T-cell (primary cell): Measurements from ENCODE around the gene APBB3. TPM values are rescaled to one million over a fixed set of nuclear protein-coding genes. Genes with fewer than 3 reads are reported as not detected.

Experiments
- ATAC-seq, 4 experiments: fragments of 200-7000 bp in 3 of 4; fragments of 150-1000 bp in 1 of 4; cut with Tn5 transposase; replicated peaks in 1 of 4; 1 replicate in 3 of 4; 2 replicates in 1 of 4; pipeline ENCODE4 v1.10.0; 2021; ENCODE audit warnings: moderate library complexity in 3 of 4, mild to moderate bottlenecking in 2 of 4, moderate number of reproducible peaks in 1 of 4
- CTCF ChIA-PET, 2 donors: fragments of 300-600 bp; sonication (Branson Sonifier 250); formaldehyde crosslinking; loops; one replicate each; lab custom pipeline; 2022; ENCODE audit warnings: antibody characterized with exemption in 2 of 2; lab: Charles Lee
- POLR2A ChIA-PET, 2 donors: fragments of 300-600 bp; sonication (Branson Sonifier 250); formaldehyde crosslinking; loops; one replicate each; lab custom pipeline; 2022; ENCODE audit warnings: antibody characterized with exemption in 2 of 2; lab: Charles Lee
- DNase-seq, 35 experiments: peaks; one replicate each; pipeline versions ENCODE4 v3.0.0 to v3.0.0-alpha.2; 2013 to 2023
- H3K27ac ChIP-seq: one replicate; pipeline ENCODE4 v1.5.1; 2013; ENCODE audit warnings: low read length
- H3K27me3 ChIP-seq, 2 experiments: replicated peaks in 1 of 2; 1 replicate in 1 of 2; 2 replicates in 1 of 2; pipeline versions ENCODE4 v1.6.1 to v1.7.0; 2013; ENCODE audit warnings: low read length in 1 of 2, mixed read lengths in 1 of 2; ENCODE audit not compliant: control insufficient read depth in 2 of 2, insufficient read depth in 2 of 2; ENCODE audit errors: extremely low read depth in 1 of 2
- H3K36me3 ChIP-seq, 2 donors: 1 replicate in 1 of 2; 2 replicates in 1 of 2; pipeline versions ENCODE4 v1.6.1 to v1.7.0; 2013; ENCODE audit warnings: low read length in 1 of 2; ENCODE audit not compliant: control insufficient read depth in 2 of 2, insufficient read depth in 1 of 2; ENCODE audit errors: extremely low read depth in 1 of 2
- H3K4me1 ChIP-seq, 2 experiments: 1 replicate in 1 of 2; 2 replicates in 1 of 2; pipeline versions ENCODE4 v1.6.1 to v1.7.0; 2013; ENCODE audit warnings: low read length in 2 of 2, mixed read lengths in 1 of 2; ENCODE audit not compliant: insufficient read depth in 2 of 2, control insufficient read depth in 1 of 2; ENCODE audit errors: extremely low read depth in 1 of 2
- H3K4me3 ChIP-seq, 2 donors: 1 replicate in 1 of 2; 2 replicates in 1 of 2; pipeline versions ENCODE4 v1.5.1 to v1.7.0; 2013; ENCODE audit warnings: mild to moderate bottlenecking in 2 of 2, low read length in 1 of 2, moderate library complexity in 1 of 2; ENCODE audit not compliant: control insufficient read depth in 1 of 2; ENCODE audit errors: extremely low read depth in 1 of 2
- H3K9me3 ChIP-seq: 2 replicates; pipeline ENCODE4 v1.7.0; 2013
- H3K27ac Mint-ChIP-seq, 2 donors: one replicate each; pipeline ENCODE4 v1.8.0; 2020 to 2021; ENCODE audit warnings: mild to moderate bottlenecking in 2 of 2, mixed read lengths in 2 of 2
- H3K27me3 Mint-ChIP-seq, 2 donors: one replicate each; pipeline ENCODE4 v1.8.0; 2021 to 2022; ENCODE audit warnings: mixed read lengths in 2 of 2
- H3K36me3 Mint-ChIP-seq: one replicate; pipeline ENCODE4 v1.8.0; 2021; ENCODE audit warnings: mixed read lengths
- H3K4me1 Mint-ChIP-seq, 3 donors: one replicate each; pipeline ENCODE4 v1.8.0; 2020 to 2022; ENCODE audit warnings: mixed read lengths in 3 of 3, mild to moderate bottlenecking in 1 of 3
- H3K4me3 Mint-ChIP-seq, 3 donors: one replicate each; pipeline ENCODE4 v1.8.0; 2020 to 2022; ENCODE audit warnings: mild to moderate bottlenecking in 3 of 3, mixed read lengths in 3 of 3, moderate library complexity in 3 of 3
- H3K9me3 Mint-ChIP-seq, 3 donors: one replicate each; pipeline ENCODE4 v1.8.0; 2020 to 2022; ENCODE audit warnings: mixed read lengths in 3 of 3
- WGBS: methylation state at CpG from one replicate; pipeline ENCODE4 v1.1.5; 2013; ENCODE audit warnings: missing lambda C conversion rate; ENCODE audit not compliant: insufficient coverage; 5-methylcytosine and 5-hydroxymethylcytosine counted together
- total RNA-seq, 35 experiments: library from RNA in 6 of 35; stranded (reverse) in 6 of 35; fragments of 120-200 nt in 1 of 35; gene quantifications; one replicate each; pipeline versions ENCODE4 v1.2.1 to v1.2.4 and lab custom pipeline; 2013 to 2026

Gene APBB3
- total RNA-seq, 5 donors from 2014 or later (not counting 1 experiment from before 2014, with no cell fraction given), result 53.9 to 70.5 (median 64.1) TPM

DNA sequence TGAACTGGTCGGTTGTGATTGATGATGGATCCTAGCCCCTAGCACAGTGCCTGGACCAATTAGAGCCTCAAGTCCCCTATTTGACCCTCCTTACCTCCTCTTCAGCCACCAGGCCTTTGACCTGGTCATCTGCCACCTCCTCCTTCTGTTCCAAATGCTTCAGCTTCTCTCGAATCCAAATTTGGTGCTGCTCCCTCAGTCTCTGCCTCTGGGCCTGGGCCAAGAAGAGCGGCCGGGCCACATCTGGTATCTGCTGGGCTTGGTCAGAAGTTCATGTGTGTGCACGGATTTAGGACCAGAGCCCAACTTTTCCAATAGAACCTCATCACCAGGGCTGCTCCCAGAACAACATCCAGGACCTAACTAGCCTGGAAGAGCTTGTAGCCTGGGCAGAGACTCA lies 6.7 kb upstream of the APBB3 start:
- Histone ChIP-seq H3K27me3 (no peaks in the 10 kb centered on the region), H3K27ac (no peak overlapping the region), H3K4me3 (no peak overlapping the region), H3K36me3 (peaks cover 9 to 34% of the 10 kb centered on the region in 2 donors), H3K9me3 (no peaks in the 10 kb centered on the region), H3K4me1 (peaks cover 0 to 32% of the 10 kb centered on the region in 2 experiments)
- Mint-ChIP-seq H3K36me3 (peaks cover 28% of the 10 kb centered on the region), H3K4me1 (peaks cover 36 to 47% (median 39%) of the 10 kb centered on the region in 3 donors), H3K4me3 (peak overlapping the region in 2 of 3 donors; percentile 13 to 31), H3K27me3 (no peaks in the 10 kb centered on the region), H3K9me3 (no peaks in the 10 kb centered on the region), H3K27ac (no peak overlapping the region)
- CTCF ChIA-PET, result interaction anchor here in 1 of 2 donors (0.8 kb wide), 1 partner anchor 151 kb away, joined by 3 read pairs; no protein-coding TSS in a partner anchor
- DNase-seq, result no peak
- POLR2A ChIA-PET, result interaction anchor here (0.6 kb wide), 2 partner anchors 13 to 14 kb away, joined by 3 read pairs; partner anchors contain the start of gene SRA1 (in 1 of the 2)
- ATAC-seq, result no peak
- WGBS, result 89% methylated on average over 1 of the region's 5 CpGs

DNA sequence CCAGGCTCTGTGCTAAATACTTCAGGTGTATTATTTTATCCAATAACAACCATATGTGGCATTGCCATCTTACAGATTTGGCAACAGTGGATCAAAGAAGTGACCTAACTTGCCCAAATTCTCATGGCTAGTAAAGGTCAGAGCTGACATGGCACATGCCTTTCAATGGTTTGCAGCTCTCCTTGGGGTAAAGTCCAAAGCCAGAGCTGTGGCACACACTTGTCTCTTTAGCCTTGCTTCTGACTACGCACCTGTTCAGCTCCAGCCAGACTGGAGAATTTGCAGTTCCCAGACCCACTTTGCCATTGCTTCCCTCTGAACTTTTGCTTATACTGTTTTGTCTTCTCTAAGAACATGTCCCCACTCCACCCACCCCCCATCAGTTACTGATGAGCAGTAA lies 6.1 kb upstream of the APBB3 start:
- no peaks in the 10 kb centered on the region for H3K9me3 Mint-ChIP-seq
- Histone ChIP-seq H3K4me3 (no peak overlapping the region), H3K4me1 (peaks cover under 1 to 37% of the 10 kb centered on the region in 2 experiments), H3K9me3 (no peaks in the 10 kb centered on the region), H3K36me3 (peaks cover 11 to 35% of the 10 kb centered on the region in 2 donors), H3K27ac (peak overlapping the region; percentile 87), H3K27me3 (no peaks in the 10 kb centered on the region)
- peaks cover 28% of the 10 kb centered on the region for H3K36me3 Mint-ChIP-seq
- H3K27me3 Mint-ChIP-seq, result no peaks in the 10 kb centered on the region
- H3K4me1 Mint-ChIP-seq, result peaks cover 42 to 51% (median 45%) of the 10 kb centered on the region in 3 donors
- ChIA-PET CTCF (interaction anchor here in 1 of 2 donors (0.6 kb wide), 1 partner anchor 33 kb away, joined by 6 read pairs; no protein-coding TSS in a partner anchor), POLR2A (interaction anchor here (0.6 kb wide), 2 partner anchors 13 kb away, joined by 3 read pairs; partner anchors contain the start of gene SRA1 (in 1 of the 2))
- H3K4me3 Mint-ChIP-seq, result peak overlapping the region in 1 of 3 donors; percentile 75
- DNase-seq (no peak), ATAC-seq (no peak)
- peak overlapping the region; percentile 98 to 99 for H3K27ac Mint-ChIP-seq
- WGBS, result 100% methylated on average over 1 of the region's 1 CpG

DNA sequence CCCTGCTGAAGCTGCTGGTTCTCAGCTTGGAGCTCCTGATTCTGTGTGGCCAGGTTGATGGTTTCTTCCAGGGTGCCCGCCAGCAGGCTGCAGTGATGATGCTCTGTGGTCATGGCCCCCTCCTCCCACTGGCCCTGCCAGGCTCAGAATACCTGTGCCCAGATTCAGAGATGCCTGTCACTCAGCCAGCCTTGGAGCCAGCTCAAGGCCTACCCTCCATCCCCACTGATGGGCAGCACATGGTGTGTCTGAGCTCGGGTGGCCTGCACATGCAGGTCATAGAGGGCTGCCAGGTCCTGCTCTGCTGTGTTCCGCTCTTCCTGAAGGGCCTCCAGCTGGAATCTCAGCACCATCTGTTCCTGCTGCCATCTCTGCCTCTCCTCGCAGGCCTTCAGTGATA lies 5.7 kb upstream of the APBB3 start:
- CTCF ChIA-PET, result interaction anchor here (0.6 to 1.4 kb wide), 4 partner anchors 22 to 65 kb away, joined by 3 to 9 read pairs (median 5); partner anchors contain the start of gene EIF4EBP3 (in 1 of the 2)

DNA sequence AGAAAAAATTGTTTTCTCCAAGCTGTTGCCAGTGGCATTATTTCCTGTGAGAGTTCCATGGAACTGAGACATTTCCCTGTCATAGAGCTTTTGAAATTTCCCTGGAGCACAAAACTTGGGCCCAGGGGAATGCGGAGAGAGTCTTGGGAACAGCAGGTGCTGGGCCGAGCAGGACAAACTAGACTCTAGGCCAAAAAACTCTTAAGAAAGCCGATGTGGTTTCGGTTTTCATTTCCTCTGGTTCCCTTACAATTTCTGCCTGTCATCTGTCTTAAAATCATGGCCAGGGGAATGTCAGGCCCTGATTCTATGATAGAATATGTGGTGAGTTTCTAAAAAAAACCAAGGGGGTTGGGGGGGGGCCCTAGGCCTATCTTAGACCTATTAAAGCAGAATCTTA lies 4.8 kb upstream of the APBB3 start:
- Mint-ChIP-seq H3K36me3 (peaks cover 25% of the 10 kb centered on the region), H3K4me1 (peaks cover 51 to 62% (median 54%) of the 10 kb centered on the region in 3 donors), H3K9me3 (no peaks in the 10 kb centered on the region), H3K27me3 (no peaks in the 10 kb centered on the region), H3K27ac (peak overlapping the region; percentile 98 to 99), H3K4me3 (peak overlapping the region; percentile 67 to 75 (median 70))
- H3K9me3 ChIP-seq, result no peaks in the 10 kb centered on the region
- H3K4me3 ChIP-seq, result no peak overlapping the region
- peaks cover 5 to 44% of the 10 kb centered on the region in 2 experiments for H3K4me1 ChIP-seq
- no peaks in the 10 kb centered on the region for H3K27me3 ChIP-seq
- H3K36me3 ChIP-seq, result peaks cover 11 to 35% of the 10 kb centered on the region in 2 donors
- peak overlapping the region; percentile 87 for H3K27ac ChIP-seq
- ChIA-PET POLR2A (interaction anchor here (0.6 kb wide), 2 partner anchors 69 to 363 kb away, joined by 4 to 6 read pairs; no protein-coding TSS in a partner anchor), CTCF (interaction anchor here (0.8 to 1.4 kb wide), 4 partner anchors 21 to 66 kb away, joined by 3 to 9 read pairs (median 4); partner anchors contain the start of gene EIF4EBP3 (in 1 of the 2))
- WGBS, result 28% methylated on average over 2 of the region's 4 CpGs
- no peak for ATAC-seq
- DNase-seq, result peak in 1 of 35 experiments; percentile 60

More for the DNA sequence above, 5.7 kb upstream of the APBB3 start:
- H3K27me3 Mint-ChIP-seq, result no peaks in the 10 kb centered on the region
- Histone ChIP-seq H3K36me3 (peaks cover 11 to 35% of the 10 kb centered on the region in 2 donors), H3K27me3 (no peaks in the 10 kb centered on the region), H3K27ac (peak overlapping the region; percentile 87), H3K4me3 (no peak overlapping the region), H3K9me3 (no peaks in the 10 kb centered on the region), H3K4me1 (peaks cover 5 to 41% of the 10 kb centered on the region in 2 experiments)
- peaks cover 46 to 55% (median 49%) of the 10 kb centered on the region in 3 donors for H3K4me1 Mint-ChIP-seq
- ATAC-seq, result no peak
- WGBS, result 100% methylated on average over 4 of the region's 4 CpGs
- no peaks in the 10 kb centered on the region for H3K9me3 Mint-ChIP-seq
- peak overlapping the region; percentile 98 to 99 for H3K27ac Mint-ChIP-seq
- H3K4me3 Mint-ChIP-seq, result peak overlapping the region in 1 of 3 donors; percentile 75
- DNase-seq, result peak in 1 of 35 experiments; percentile 4
- peaks cover 28% of the 10 kb centered on the region for H3K36me3 Mint-ChIP-seq
- POLR2A ChIA-PET, result interaction anchor here in 1 of 2 donors (0.6 kb wide), 1 partner anchor 364 kb away, joined by 4 read pairs; no protein-coding TSS in a partner anchor

DNA sequence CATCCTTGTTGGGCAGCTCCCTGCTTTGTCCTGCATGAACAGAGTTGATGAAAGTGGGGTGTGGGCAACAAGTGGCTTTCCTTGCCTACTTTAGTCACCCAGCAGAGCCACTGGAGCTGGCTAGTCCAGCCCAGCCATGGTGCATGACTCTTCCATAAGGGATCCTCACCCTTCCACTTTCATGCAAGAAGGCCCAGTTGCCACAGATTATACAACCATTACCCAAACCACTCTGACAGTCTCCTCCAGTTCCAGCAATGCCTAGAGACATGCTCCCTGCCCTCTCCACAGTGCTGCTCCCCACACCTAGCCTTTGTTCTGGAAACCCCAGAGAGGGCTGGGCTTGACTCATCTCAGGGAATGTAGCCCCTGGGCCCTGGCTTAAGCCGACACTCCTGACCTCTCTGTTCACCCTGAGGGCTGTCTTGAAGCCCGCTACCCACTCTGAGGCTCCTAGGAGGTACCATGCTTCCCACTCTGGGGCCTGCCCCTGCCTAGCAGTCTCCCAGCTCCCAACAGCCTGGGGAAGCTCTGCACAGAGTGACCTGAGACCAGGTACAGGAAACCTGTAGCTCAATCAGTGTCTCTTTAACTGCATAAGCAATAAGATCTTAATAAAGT lies 4.2 kb upstream of the APBB3 start:
- CTCF ChIA-PET, result interaction anchor here (1.0 to 1.4 kb wide), 2 partner anchors 21 to 67 kb away, joined by 4 read pairs; no protein-coding TSS in a partner anchor

DNA sequence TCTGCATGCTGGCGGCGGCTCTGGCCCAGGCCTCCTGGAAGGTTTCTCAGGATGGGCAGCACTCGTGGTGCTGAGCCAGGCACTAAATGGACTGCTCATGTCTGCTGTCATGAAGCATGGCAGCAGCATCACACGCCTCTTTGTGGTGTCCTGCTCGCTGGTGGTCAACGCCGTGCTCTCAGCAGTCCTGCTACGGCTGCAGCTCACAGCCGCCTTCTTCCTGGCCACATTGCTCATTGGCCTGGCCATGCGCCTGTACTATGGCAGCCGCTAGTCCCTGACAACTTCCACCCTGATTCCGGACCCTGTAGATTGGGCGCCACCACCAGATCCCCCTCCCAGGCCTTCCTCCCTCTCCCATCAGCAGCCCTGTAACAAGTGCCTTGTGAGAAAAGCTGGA lies 3.5 kb upstream of the APBB3 start:
- ChIA-PET POLR2A (no interaction called here), CTCF (no interaction called here)
- H3K27me3 Mint-ChIP-seq, result no peaks in the 10 kb centered on the region
- 95% methylated on average over 10 of the region's 13 CpGs for WGBS
- H3K4me3 ChIP-seq, result no peak overlapping the region
- H3K36me3 Mint-ChIP-seq, result peaks cover 18% of the 10 kb centered on the region
- H3K36me3 ChIP-seq, result peaks cover 11 to 35% of the 10 kb centered on the region in 2 donors
- peak overlapping the region in 2 of 3 donors; percentile 21 to 75 for H3K4me3 Mint-ChIP-seq
- H3K27me3 ChIP-seq, result no peaks in the 10 kb centered on the region
- H3K4me1 ChIP-seq, result peaks cover 13 to 53% of the 10 kb centered on the region in 2 experiments
- no peaks in the 10 kb centered on the region for H3K9me3 ChIP-seq
- H3K27ac Mint-ChIP-seq, result peak overlapping the region; percentile 25 to 99
- DNase-seq (no peak), ATAC-seq (no peak)
- no peak overlapping the region for H3K27ac ChIP-seq
- peaks cover 61 to 74% (median 67%) of the 10 kb centered on the region in 3 donors for H3K4me1 Mint-ChIP-seq
- no peaks in the 10 kb centered on the region for H3K9me3 Mint-ChIP-seq

More for the DNA sequence above, 4.2 kb upstream of the APBB3 start:
- no peak overlapping the region for H3K4me3 ChIP-seq
- Mint-ChIP-seq H3K4me1 (peaks cover 54 to 67% (median 60%) of the 10 kb centered on the region in 3 donors), H3K9me3 (no peaks in the 10 kb centered on the region), H3K4me3 (peak overlapping the region; percentile 67 to 75 (median 70)), H3K27ac (peak overlapping the region; percentile 98 to 99), H3K36me3 (peaks cover 21% of the 10 kb centered on the region), H3K27me3 (no peaks in the 10 kb centered on the region)
- POLR2A ChIA-PET, result interaction anchor here in 1 of 2 donors (0.6 to 0.7 kb wide), 2 partner anchors 162 to 168 kb away, joined by 3 read pairs; no protein-coding TSS in a partner anchor
- 96% methylated on average over 2 of the region's 2 CpGs for WGBS
- no peaks in the 10 kb centered on the region for H3K9me3 ChIP-seq
- H3K27me3 ChIP-seq, result no peaks in the 10 kb centered on the region
- H3K36me3 ChIP-seq, result peaks cover 11 to 35% of the 10 kb centered on the region in 2 donors
- peak overlapping the region; percentile 87 for H3K27ac ChIP-seq
- ATAC-seq (no peak), DNase-seq (no peak)
- peaks cover 9 to 50% of the 10 kb centered on the region in 2 experiments for H3K4me1 ChIP-seq
